Inflammatory macrophage (primary cell): ENCODE data around the gene UGT1A8.
"Not testable (repeated sequence)": the region's sequence is repeated elsewhere in the genome, so short reads cannot be mapped to it uniquely, and the experiment has no call there.

ENCODE experiments used
- DNase-seq, 2 donors: peaks; one replicate each; pipeline ENCODE4 v3.0.0-alpha.2; 2020 to 2022

The UGT1A8 gene

DNA sequence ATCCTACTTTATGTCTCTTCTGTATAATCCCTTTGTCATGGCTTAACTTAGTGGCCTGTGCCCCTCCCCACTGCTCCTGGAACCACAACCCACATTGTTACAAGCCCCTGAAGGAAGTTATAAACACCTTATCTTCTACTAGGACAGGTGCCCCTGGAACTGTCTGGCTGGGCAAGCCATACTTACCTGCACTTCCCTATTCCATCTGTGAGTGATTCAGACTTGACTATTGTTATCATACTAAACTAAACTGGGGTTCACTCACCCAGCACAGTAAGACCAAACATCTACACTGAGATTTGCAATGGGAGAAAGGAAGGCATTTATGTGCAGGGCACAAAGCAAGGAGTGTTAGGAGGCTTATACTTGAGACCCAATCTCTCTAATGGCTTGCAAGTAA lies 71.6 kb downstream of the UGT1A8 start:
- no peak for DNase-seq

GRCh38 chr2:233689501-233689900 lies 72.1 kb downstream of the UGT1A8 start:
- DNase-seq, result no peak

GRCh38 chr2:233690444-233690843 lies 73.0 kb downstream of the UGT1A8 start:
- no peak for DNase-seq

- DNase-seq, result no peak
Observed at GRCh38 chr2:233691443-233692433, 74.3 kb downstream of the UGT1A8 start.

DNA sequence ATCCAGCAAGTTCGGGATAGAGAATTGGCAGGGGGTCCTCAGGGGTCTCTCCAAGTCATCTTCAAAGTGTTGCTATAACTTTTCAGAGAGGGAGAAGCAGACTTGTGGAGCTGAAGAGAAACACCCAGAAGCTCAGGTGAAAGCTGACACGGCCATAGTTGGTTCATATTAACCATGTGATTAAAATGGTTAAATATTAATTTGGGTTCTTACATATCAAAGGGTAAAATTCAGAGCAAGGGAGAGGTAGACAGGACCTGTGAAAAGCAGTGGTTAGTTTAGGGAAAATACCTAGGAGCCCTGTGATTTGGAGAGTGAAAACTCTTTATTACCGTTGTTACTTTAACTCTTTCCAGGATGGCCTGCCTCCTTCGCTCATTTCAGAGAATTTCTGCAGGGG lies 75.2 kb downstream of the UGT1A8 start, which contains the start of gene UGT1A6:
UGT1A6 (plus strand) TSS at position 243 of the 400 bp plus-strand sequence; CDS start at position 358, 115 bp downstream.
- no peak for DNase-seq

DNA sequence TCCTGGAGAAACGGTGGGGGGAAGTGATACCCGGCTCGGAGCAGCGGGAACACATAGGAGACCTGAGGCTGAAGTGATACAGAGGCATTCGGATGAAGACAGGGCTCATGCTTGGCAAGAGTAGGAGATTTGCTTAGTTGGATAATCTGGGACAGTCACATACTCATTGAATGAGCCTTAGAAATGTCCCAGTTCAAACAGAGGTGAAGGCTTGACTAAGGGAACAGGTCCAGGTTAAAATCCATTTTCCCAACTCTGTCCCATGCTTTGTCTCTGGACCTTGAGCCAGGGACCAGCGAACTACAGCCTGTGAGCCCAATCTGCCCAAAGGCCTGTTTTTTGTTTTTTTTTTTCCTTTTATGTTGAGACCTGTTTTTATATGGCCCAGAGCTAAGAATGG lies 76.5 kb downstream of the UGT1A8 start:
- DNase-seq, result no peak

GRCh38 chr2:233698740-233699139 lies 81.3 kb downstream of the UGT1A8 start:
- no peak for DNase-seq

- no peak for DNase-seq
Observed at GRCh38 chr2:233699424-233700027, 82.1 kb downstream of the UGT1A8 start.

DNA sequence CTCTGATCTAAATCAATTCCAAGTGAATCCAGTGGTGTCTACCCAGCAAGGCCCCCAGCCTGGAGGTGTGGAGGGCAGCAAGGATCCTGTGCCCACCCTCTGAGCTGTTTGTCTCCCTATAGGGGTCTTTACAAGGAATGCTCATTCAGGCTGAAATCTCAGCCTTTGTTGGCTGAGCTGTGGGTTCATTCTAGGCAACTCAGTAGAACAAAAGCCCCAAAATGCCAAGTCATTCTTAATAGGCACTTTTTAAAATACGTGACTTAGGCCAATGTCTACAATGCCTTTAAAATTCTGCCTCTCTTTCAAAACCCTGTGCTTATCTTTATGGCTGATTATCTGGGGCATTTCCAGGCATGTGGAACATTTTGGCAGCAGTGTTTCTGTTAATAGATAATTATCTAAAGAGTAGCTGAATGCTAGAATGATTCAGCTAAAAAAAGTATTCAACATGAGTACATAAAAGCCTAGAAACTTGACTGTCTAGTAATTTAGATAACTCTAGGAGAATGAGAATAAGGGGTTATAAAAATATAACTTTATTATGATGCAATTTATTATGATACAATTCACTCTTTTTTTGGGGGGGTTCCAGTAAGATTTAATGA lies 82.7 kb downstream of the UGT1A8 start:
- no peak for DNase-seq

GRCh38 chr2:233700842-233701241 lies 83.4 kb downstream of the UGT1A8 start:
- DNase-seq, result not testable (repeated sequence)

DNA sequence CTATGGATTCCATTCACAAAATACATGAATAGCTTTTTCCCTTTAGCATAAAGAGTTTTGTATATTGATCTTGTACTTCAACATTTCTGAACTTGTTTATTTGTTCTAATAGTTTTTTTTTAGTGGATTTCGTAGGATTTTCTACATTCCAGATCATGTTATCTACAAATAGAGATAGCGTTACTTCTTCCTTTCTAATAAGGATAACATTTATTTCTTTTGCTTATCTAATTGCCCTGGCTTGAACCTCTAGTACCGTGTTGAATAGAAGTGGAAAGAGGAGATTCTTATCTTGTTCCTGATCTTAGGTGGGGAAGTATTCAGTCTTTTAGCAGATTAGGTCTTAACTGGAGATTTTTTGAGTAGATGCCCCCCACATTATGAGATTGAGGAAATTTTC lies 84.8 kb downstream of the UGT1A8 start:
- DNase-seq, result no peak

- no peak for DNase-seq
Observed at GRCh38 chr2:233705911-233706506, 88.6 kb downstream of the UGT1A8 start.

- DNase-seq, result no peak
Observed at GRCh38 chr2:233706720-233707119, 89.3 kb downstream of the UGT1A8 start.

DNA sequence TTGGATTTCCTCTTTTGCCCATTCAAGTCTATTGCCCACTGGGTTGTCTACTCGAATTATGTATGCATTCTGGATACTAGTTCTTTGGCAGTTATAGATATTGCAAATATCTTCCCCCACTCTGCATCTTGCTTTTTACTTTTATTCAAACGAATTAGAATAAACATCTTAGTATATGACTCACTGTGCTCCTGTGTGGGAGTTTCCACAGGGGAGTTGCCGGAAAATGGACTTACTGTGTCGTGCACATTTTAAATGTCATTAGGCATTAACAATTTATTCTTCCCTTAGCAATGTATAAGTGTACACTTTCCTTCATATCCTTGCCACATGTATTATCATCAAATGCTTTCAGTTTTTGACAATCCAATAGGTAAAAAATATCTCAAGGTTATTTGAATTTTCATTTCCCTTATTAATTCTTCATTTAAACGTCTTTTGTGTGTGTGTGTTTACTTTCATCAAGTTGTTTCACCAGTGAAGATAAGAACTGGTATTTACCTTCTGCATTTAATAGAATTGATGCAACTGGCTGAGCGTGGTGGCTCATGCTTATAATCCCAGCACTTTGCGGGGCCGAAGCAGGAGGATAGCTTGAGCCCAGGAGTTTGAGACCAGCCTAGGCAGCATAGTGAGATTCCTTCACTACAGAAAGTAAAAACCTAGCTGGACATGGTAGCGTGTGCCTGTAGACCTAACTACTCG lies 90.7 kb downstream of the UGT1A8 start:
- DNase-seq, result no peak

GRCh38 chr2:233708942-233709341 lies 91.5 kb downstream of the UGT1A8 start:
- DNase-seq, result no peak

GRCh38 chr2:233711312-233712008 lies 94.0 kb downstream of the UGT1A8 start:
- DNase-seq, result peak; percentile 47 to 58

GRCh38 chr2:233712611-233713261 lies 95.3 kb downstream of the UGT1A8 start, which contains the start of gene UGT1A5:
TSS of gene UGT1A5 (plus strand) at chr2:233712907. CDS start at chr2:233712992, 85 bp downstream.
- DNase-seq, result no peak

DNA sequence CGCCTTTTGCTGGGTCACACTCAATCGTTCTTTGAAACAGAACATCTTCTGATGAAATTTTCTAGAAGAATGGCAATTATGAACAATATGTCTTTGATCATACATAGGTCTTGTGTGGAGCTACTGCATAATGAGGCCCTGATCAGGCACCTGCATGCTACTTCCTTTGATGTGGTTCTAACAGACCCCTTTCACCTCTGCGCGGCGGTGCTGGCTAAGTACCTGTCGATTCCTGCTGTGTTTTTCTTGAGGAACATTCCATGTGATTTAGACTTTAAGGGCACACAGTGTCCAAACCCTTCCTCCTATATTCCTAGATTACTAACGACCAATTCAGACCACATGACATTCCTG lies 95.8 kb downstream of the UGT1A8 start:
- DNase-seq, result no peak

GRCh38 chr2:233714121-233714520 lies 96.7 kb downstream of the UGT1A8 start:
- no peak for DNase-seq

GRCh38 chr2:233718552-233718951 lies 101.1 kb downstream of the UGT1A8 start, which contains the start of gene UGT1A4:
TSS of gene UGT1A4 (plus strand) at chr2:233718736. CDS start at chr2:233718821, 85 bp downstream.
- DNase-seq, result no peak

DNA sequence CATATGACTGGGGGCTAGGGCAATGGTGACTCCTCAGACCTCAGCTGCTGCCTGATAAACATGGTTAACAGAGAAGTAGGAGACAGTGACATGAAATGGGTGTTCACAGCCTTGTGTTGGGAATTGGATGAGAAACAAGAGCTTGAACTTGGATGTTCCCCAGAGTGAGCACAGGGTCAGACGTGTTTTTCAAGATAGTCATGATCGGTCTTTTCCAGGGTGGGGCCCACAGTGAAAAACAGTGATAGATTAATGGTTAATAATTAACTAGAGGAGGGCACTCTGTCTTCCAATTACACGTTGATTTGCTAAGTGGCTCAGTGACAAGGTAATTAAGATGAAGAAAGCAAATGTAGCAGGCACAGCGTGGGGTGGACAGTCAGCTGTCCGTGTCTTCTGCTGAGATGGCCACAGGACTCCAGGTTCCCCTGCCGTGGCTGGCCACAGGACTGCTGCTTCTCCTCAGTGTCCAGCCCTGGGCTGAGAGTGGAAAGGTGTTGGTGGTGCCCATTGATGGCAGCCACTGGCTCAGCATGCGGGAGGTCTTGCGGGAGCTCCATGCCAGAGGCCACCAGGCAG lies 111.4 kb downstream of the UGT1A8 start, which contains the start of gene UGT1A3:
UGT1A3 (plus strand) TSS at position 320 of the 579 bp plus-strand sequence; CDS start at position 405, 85 bp downstream.
- DNase-seq, result no peak
